KMS-11 (cell line): ENCODE measurements around the gene LIPM.

Experiments used
- H2AFZ ChIP-seq: fragments of 200-600 bp; sonication (generic); 2 replicates; pipeline ENCODE4 v1.6.1; 2016; ENCODE audit warnings: antibody characterized with exemption, mixed run types, low read depth
- H3K27ac ChIP-seq: fragments of 200-600 bp; sonication (generic); 2 replicates; pipeline ENCODE4 v1.6.1; 2016; ENCODE audit warnings: mild to moderate bottlenecking, mixed run types
- H3K27me3 ChIP-seq: fragments of 200-600 bp; sonication (generic); 2 replicates; pipeline ENCODE4 v1.6.1; 2017; ENCODE audit warnings: mild to moderate bottlenecking, low read depth, mixed run types, moderate library complexity; ENCODE audit not compliant: insufficient read depth
- H3K36me3 ChIP-seq: fragments of 200-600 bp; sonication (generic); 2 replicates; pipeline ENCODE4 v1.6.1; 2017; ENCODE audit warnings: mild to moderate bottlenecking, mixed run types; ENCODE audit not compliant: insufficient read depth
- H3K4me1 ChIP-seq: fragments of 200-600 bp; sonication (generic); 2 replicates; pipeline ENCODE4 v1.6.1; 2016; ENCODE audit warnings: mild to moderate bottlenecking, low read depth, mixed run types; ENCODE audit not compliant: poor library complexity, severe bottlenecking
- H3K4me2 ChIP-seq: fragments of 200-600 bp; sonication (generic); 2 replicates; pipeline ENCODE4 v1.7.0; 2016; ENCODE audit warnings: mild to moderate bottlenecking, mixed run types
- H3K4me3 ChIP-seq: fragments of 200-600 bp; sonication (generic); IDR thresholded peaks from 2 replicates; pipeline ENCODE4 v1.6.1; 2017; ENCODE audit warnings: low read depth, low read length, mixed read lengths; ENCODE audit not compliant: insufficient read depth
- H3K79me2 ChIP-seq: fragments of 200-600 bp; sonication (generic); 2 replicates; pipeline ENCODE4 v1.6.1; 2016; ENCODE audit warnings: low read depth, mixed run types; ENCODE audit not compliant: insufficient read depth
- H3K9ac ChIP-seq: fragments of 200-600 bp; sonication (generic); 2 replicates; pipeline ENCODE4 v1.6.1; 2016; ENCODE audit warnings: mild to moderate bottlenecking, mixed run types
- H4K20me1 ChIP-seq: fragments of 200-600 bp; sonication (generic); 2 replicates; pipeline ENCODE4 v1.6.1; 2016; ENCODE audit warnings: mild to moderate bottlenecking, mixed run types; ENCODE audit not compliant: insufficient read depth
- TF ChIP-seq, protein P1 (sequence below): fragments of 200-600 bp; sonication (generic); conservative IDR thresholded peaks from 2 replicates; pipeline ENCODE4 v1.6.1; 2017; ENCODE audit warnings: low read depth, mild to moderate bottlenecking, antibody characterized with exemption, low read length, moderate library complexity, mixed read lengths

Gene LIPM

DNA sequence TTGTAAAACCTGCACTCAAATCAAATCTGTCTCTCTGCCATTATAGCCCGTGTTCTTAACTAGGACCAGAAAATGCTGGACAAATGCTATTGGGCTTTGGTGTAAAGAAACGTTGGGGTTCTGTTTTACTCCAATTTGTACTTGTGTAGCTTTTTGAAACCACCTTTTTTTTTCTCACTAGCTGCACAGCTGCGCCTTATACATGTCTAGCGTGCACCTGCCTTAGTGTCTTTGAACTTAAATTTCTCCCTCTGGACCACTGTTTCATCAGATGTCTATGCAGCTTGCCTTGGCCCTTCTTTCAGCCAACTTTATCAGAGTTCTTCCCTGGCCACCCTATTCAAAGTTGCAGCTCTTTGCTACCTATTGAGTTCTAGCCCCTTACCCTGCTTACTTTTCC is 7.1 kb downstream of the LIPM start:
- Histone ChIP-seq H4K20me1 (no peaks in the 10 kb centered on the region), H2AFZ (no peak overlapping the region), H3K27ac (no peak overlapping the region), H3K4me1 (peaks cover 7% of the 10 kb centered on the region), H3K4me3 (no peak overlapping the region), H3K9ac (no peak overlapping the region), H3K79me2 (no peaks in the 10 kb centered on the region), H3K36me3 (no peaks in the 10 kb centered on the region), H3K4me2 (no peak overlapping the region), H3K27me3 (no peaks in the 10 kb centered on the region)
- TF ChIP-seq, protein P1, sequence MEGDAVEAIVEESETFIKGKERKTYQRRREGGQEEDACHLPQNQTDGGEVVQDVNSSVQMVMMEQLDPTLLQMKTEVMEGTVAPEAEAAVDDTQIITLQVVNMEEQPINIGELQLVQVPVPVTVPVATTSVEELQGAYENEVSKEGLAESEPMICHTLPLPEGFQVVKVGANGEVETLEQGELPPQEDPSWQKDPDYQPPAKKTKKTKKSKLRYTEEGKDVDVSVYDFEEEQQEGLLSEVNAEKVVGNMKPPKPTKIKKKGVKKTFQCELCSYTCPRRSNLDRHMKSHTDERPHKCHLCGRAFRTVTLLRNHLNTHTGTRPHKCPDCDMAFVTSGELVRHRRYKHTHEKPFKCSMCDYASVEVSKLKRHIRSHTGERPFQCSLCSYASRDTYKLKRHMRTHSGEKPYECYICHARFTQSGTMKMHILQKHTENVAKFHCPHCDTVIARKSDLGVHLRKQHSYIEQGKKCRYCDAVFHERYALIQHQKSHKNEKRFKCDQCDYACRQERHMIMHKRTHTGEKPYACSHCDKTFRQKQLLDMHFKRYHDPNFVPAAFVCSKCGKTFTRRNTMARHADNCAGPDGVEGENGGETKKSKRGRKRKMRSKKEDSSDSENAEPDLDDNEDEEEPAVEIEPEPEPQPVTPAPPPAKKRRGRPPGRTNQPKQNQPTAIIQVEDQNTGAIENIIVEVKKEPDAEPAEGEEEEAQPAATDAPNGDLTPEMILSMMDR = no peak

DNA sequence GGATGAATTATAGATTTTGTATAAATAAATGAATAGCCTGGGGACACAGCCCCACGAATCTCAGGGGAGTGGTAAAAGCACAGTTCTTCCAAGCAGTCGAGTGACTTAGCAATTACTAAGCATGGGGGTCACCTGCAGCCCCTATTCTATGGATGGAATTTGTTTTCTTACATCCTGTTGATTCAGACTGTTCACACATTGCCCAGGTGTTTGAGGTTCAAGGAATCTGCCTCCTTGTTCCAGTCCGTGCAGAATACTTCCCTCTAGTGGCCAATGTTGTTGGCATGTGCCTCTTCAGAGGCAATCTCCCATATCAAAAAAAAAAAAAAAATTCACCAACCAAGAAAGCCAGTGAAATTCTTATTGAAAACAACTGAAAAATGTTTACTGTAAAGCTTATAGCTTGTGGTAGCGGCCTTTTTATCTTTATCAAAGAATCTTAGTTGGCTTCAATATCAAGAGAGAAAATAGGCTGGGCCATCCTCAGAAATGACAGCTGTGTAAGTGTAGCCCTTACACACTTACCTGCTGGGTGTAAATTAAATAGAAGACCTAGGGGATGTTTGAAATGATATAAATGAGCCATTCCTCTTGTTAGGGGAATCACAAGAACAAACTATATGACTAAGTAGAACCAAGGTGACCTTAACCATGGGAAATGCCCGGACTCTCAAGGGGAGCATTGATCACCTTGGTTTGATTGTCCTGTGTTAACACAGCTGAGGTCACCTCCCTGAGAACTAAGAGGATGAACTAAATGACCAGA is 7.8 kb downstream of the LIPM start:
- H2AFZ ChIP-seq = no peak overlapping the region
- H3K27ac ChIP-seq = no peak overlapping the region
- H3K4me1 ChIP-seq = peaks cover 7% of the 10 kb centered on the region
- TF ChIP-seq, protein P1 = peak; percentile 82
- no peak overlapping the region for H3K4me3 ChIP-seq
- no peaks in the 10 kb centered on the region for H3K79me2 ChIP-seq
- H4K20me1 ChIP-seq = no peaks in the 10 kb centered on the region
- H3K27me3 ChIP-seq = no peaks in the 10 kb centered on the region
- H3K36me3 ChIP-seq = no peaks in the 10 kb centered on the region
- H3K9ac ChIP-seq = no peak overlapping the region
- no peak overlapping the region for H3K4me2 ChIP-seq

DNA sequence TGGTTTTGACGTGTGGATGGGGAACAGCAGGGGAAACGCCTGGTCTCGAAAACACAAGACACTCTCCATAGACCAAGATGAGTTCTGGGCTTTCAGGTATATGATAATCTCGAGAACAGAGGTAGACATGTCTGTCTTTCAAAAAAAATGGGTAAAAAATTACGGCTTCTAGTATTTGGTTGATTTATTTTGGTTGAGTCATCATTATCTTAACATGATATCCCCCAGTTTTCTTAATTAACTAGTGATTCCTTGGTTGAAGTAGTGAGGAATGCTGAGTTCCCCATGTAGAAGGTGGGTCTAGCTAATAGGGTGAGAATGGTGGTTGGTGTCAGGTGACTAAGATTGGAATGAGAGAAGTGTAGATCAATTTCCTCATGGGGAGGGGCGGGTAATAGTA is 10.7 kb downstream of the LIPM start:
- H3K4me1 ChIP-seq = peaks cover 7% of the 10 kb centered on the region
- H3K27me3 ChIP-seq = no peaks in the 10 kb centered on the region
- no peaks in the 10 kb centered on the region for H4K20me1 ChIP-seq
- TF ChIP-seq, protein P1 = no peak
- no peaks in the 10 kb centered on the region for H3K36me3 ChIP-seq
- no peak overlapping the region for H2AFZ ChIP-seq
- H3K4me3 ChIP-seq = no peak overlapping the region
- H3K27ac ChIP-seq = no peak overlapping the region
- no peak overlapping the region for H3K4me2 ChIP-seq
- no peak overlapping the region for H3K9ac ChIP-seq
- no peaks in the 10 kb centered on the region for H3K79me2 ChIP-seq

DNA sequence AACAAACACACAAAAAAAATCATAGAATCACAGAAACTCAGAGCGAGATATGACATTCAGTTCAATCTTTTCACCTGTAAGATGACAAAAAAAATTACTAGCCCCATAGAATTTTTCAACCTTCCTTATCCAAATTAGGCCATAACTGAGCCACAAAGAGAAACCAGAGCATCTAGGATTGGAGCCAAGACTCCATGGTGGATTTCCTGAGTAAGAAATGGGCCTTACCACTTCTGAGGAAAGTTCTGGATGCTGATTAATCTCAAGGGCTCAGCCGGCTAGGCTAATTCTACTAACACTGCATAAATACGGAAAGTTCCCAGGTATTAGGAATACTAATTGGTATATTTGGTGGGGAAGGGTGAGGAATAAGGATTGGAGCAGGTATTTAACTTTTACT is 16.8 kb downstream of the LIPM start:
- Histone ChIP-seq H3K79me2 (no peaks in the 10 kb centered on the region), H3K27me3 (no peaks in the 10 kb centered on the region), H3K4me3 (no peak overlapping the region), H4K20me1 (no peaks in the 10 kb centered on the region), H2AFZ (no peak overlapping the region), H3K4me2 (no peak overlapping the region), H3K36me3 (no peaks in the 10 kb centered on the region), H3K9ac (no peak overlapping the region), H3K4me1 (no peaks in the 10 kb centered on the region), H3K27ac (no peak overlapping the region)
- TF ChIP-seq, protein P1 = no peak
